ENCODE measurements around the gene PHACTR1. TPM values are rescaled to one million over a fixed set of nuclear protein-coding genes. Genes with fewer than 3 reads are reported as not detected.

Gene PHACTR1
- total and polyA plus RNA-seq, 2 donors (not counting 1 experiment from before 2014, with no cell fraction given) = 0.60 to 1.2 TPM

- Histone ChIP-seq H3K4me2 (ENCODE audit: extremely low read depth, insufficient read depth, low read length) (no peak overlapping the region), H2AFZ (ENCODE audit: low read length) (no peak overlapping the region), H3K36me3 (ENCODE audit: control insufficient read depth, insufficient read depth, low read length) (no peaks in the 10 kb centered on the region), H3K4me1 (ENCODE audit: control insufficient read depth, extremely low read depth, insufficient read depth, low read length) (no peaks in the 10 kb centered on the region), H3K9me3 (ENCODE audit: control insufficient read depth, insufficient read depth, low read depth, low read length) (no peaks in the 10 kb centered on the region), H3K79me2 (ENCODE audit: control insufficient read depth, insufficient read depth, low read length) (no peaks in the 10 kb centered on the region), H3K27me3 (ENCODE audit: control insufficient read depth, insufficient read depth, low read length) (no peaks in the 10 kb centered on the region), H3K9ac (ENCODE audit: insufficient read depth, low read length) (no peak overlapping the region), H3K4me3 (replicated peaks in 1 of 4; ENCODE audit: control extremely low read depth in 1 of 4, insufficient read depth in 1 of 4, low read depth in 3 of 4, low read length in 4 of 4) (no peak overlapping the region), H3K27ac (ENCODE audit: insufficient read depth, low read length) (no peak overlapping the region), H4K20me1 (ENCODE audit: control insufficient read depth, extremely low read depth, insufficient read depth, low read length) (no peaks in the 10 kb centered on the region)
- no peak for DNase-seq (ENCODE audit: low read depth in 2 of 2)
- TF ChIP-seq CTCF (conservative IDR thresholded peaks at IDR 0.05 in 1 of 2, IDR thresholded peaks at IDR 0.05 in 1 of 2; ENCODE audit: low read depth in 1 of 2, low read length in 2 of 2) = no peak
- no peak for TF ChIP-seq EZH2 (IDR thresholded peaks at IDR 0.05; ENCODE audit: low read length, missing control alignments)
Observed at GRCh38 chr6:12899046-12899833, 182.7 kb downstream of the PHACTR1 start.

- Histone ChIP-seq H3K79me2 (ENCODE audit: control insufficient read depth, insufficient read depth, low read length) (no peaks in the 10 kb centered on the region), H3K4me1 (ENCODE audit: control insufficient read depth, extremely low read depth, insufficient read depth, low read length) (no peaks in the 10 kb centered on the region), H3K4me3 (replicated peaks in 1 of 4; ENCODE audit: control extremely low read depth in 1 of 4, insufficient read depth in 1 of 4, low read depth in 3 of 4, low read length in 4 of 4) (no peak overlapping the region), H3K9ac (ENCODE audit: insufficient read depth, low read length) (no peak overlapping the region), H3K4me2 (ENCODE audit: extremely low read depth, insufficient read depth, low read length) (no peak overlapping the region), H4K20me1 (ENCODE audit: control insufficient read depth, extremely low read depth, insufficient read depth, low read length) (no peaks in the 10 kb centered on the region), H3K9me3 (ENCODE audit: control insufficient read depth, insufficient read depth, low read depth, low read length) (no peaks in the 10 kb centered on the region), H3K36me3 (ENCODE audit: control insufficient read depth, insufficient read depth, low read length) (no peaks in the 10 kb centered on the region), H3K27me3 (ENCODE audit: control insufficient read depth, insufficient read depth, low read length) (no peaks in the 10 kb centered on the region), H3K27ac (ENCODE audit: insufficient read depth, low read length) (no peak overlapping the region), H2AFZ (ENCODE audit: low read length) (no peak overlapping the region)
- DNase-seq (ENCODE audit: low read depth in 2 of 2) = no peak
- TF ChIP-seq EZH2 (IDR thresholded peaks at IDR 0.05; ENCODE audit: low read length, missing control alignments) (no peak), CTCF (conservative IDR thresholded peaks at IDR 0.05 in 1 of 2, IDR thresholded peaks at IDR 0.05 in 1 of 2; ENCODE audit: low read depth in 1 of 2, low read length in 2 of 2) (no peak)
Observed at GRCh38 chr6:12903246-12903645, 186.7 kb downstream of the PHACTR1 start.

- H4K20me1 ChIP-seq (ENCODE audit: control insufficient read depth, extremely low read depth, insufficient read depth, low read length) = no peaks in the 10 kb centered on the region
- no peak overlapping the region for H2AFZ ChIP-seq (ENCODE audit: low read length)
- no peaks in the 10 kb centered on the region for H3K4me1 ChIP-seq (ENCODE audit: control insufficient read depth, extremely low read depth, insufficient read depth, low read length)
- H3K4me2 ChIP-seq (ENCODE audit: extremely low read depth, insufficient read depth, low read length) = no peak overlapping the region
- no peak overlapping the region for H3K27ac ChIP-seq (ENCODE audit: insufficient read depth, low read length)
- TF ChIP-seq CTCF (conservative IDR thresholded peaks at IDR 0.05 in 1 of 2, IDR thresholded peaks at IDR 0.05 in 1 of 2; ENCODE audit: low read depth in 1 of 2, low read length in 2 of 2) (no peak), EZH2 (IDR thresholded peaks at IDR 0.05; ENCODE audit: low read length, missing control alignments) (no peak)
- no peak overlapping the region for H3K4me3 ChIP-seq (replicated peaks in 1 of 4; ENCODE audit: control extremely low read depth in 1 of 4, insufficient read depth in 1 of 4, low read depth in 3 of 4, low read length in 4 of 4)
- H3K79me2 ChIP-seq (ENCODE audit: control insufficient read depth, insufficient read depth, low read length) = no peaks in the 10 kb centered on the region
- no peaks in the 10 kb centered on the region for H3K9me3 ChIP-seq (ENCODE audit: control insufficient read depth, insufficient read depth, low read depth, low read length)
- no peak overlapping the region for H3K9ac ChIP-seq (ENCODE audit: insufficient read depth, low read length)
- H3K27me3 ChIP-seq (ENCODE audit: control insufficient read depth, insufficient read depth, low read length) = no peaks in the 10 kb centered on the region
- no peak for DNase-seq (ENCODE audit: low read depth in 2 of 2)
- H3K36me3 ChIP-seq (ENCODE audit: control insufficient read depth, insufficient read depth, low read length) = no peaks in the 10 kb centered on the region
Observed at GRCh38 chr6:12909833-12910232, 193.3 kb downstream of the PHACTR1 start.

Measured in fibroblast of lung (primary cell).